HG03097 (cell line): ENCODE data around the gene NCF1.
A peak's percentile ranks its signal among the peaks of the same experiment; 100 is the strongest.
"Not testable (repeated sequence)": the region's sequence is repeated elsewhere in the genome, so short reads cannot be mapped to it uniquely, and the experiment has no call there.

Experiments used
- ATAC-seq: cut with Tn5 transposase; IDR thresholded peaks from one replicate; pipeline ENCODE4 v1.9.1; 2021; ENCODE audit not compliant: unreplicated experiment, low FRiP score

Gene NCF1

DNA sequence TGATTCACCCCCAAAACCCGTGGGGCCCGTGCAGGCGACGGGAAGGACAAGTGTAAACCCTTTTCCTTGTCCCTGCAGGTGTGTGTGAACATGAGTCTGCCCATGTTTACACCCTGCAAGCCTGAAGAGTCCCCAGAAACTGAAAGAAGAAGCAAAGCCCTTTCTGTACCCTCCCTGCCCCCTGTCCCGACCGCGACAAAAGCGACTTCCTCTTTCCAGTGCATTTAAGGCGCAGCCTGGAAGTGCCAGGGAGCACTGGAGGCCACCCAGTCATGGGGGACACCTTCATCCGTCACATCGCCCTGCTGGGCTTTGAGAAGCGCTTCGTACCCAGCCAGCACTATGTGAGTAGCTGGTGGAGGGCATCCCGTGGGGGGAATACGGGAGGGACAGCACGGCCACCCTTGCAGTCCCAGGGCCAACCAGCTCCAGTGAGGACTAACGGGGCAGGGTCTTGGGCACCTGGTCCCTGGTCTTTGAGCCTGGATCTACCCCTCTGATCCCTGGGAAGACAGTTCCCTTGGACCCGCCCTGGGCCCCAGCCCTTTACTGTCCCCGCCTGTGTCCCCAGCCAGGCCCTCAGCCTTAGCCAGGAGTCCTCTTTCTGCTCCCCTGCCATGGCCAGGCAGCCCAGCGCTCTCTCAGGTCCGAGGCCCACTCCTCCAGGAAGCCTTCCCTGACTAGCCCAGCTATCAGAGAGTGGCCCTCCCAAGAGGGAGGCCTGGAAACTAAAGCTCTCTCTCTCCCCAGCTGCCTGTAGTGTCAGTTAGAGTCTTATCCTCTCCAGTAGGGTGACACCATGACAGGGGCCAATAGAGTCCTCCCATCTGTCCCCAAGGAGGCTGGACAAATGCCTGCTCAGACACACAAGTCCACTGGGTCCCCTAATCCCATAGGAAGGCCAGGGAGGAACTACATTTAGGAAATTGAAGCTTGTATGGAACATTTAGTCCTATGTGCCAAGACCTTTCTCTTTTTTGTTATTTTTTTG lies at the start of gene NCF1:
Gene NCF1 (plus strand): TSS at position 252 of the 991 bp plus-strand sequence. CDS start 21 bp downstream, at position 273.
- ATAC-seq: peak; percentile 75

- no peak for ATAC-seq
These were observed 48.0 kb upstream of the NCF1 start for GRCh38 chr7:74725840-74726239.

GRCh38 chr7:74726309-74727101 lies 47.3 kb upstream of the NCF1 start:
- ATAC-seq: no peak

GRCh38 chr7:74728686-74729085 lies 45.1 kb upstream of the NCF1 start:
- not testable (repeated sequence) for ATAC-seq

DNA sequence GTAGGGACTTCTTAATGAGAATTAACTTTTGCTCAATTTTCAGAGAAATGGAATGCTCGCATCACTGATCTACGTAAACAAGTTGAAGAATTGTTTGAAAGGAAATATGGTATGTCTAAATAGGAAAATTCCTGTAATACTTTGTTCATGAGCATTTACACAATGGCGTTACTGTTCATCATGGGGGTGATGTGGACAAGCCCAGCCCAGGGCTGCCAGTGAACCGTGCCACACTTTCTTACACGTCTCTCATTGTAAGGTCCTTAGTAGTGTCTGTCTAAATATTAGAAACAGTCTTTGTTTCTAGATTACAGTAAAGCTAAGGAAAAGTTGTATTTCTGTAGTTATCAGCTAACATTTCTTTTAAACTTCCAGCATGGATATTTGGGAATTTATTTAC lies 43.6 kb upstream of the NCF1 start:
- ATAC-seq: not testable (repeated sequence)

- ATAC-seq: not testable (repeated sequence)
These were observed 33.7 kb upstream of the NCF1 start for GRCh38 chr7:74739974-74740703.

GRCh38 chr7:74743936-74744557 lies 29.8 kb upstream of the NCF1 start:
- not testable (repeated sequence) for ATAC-seq

DNA sequence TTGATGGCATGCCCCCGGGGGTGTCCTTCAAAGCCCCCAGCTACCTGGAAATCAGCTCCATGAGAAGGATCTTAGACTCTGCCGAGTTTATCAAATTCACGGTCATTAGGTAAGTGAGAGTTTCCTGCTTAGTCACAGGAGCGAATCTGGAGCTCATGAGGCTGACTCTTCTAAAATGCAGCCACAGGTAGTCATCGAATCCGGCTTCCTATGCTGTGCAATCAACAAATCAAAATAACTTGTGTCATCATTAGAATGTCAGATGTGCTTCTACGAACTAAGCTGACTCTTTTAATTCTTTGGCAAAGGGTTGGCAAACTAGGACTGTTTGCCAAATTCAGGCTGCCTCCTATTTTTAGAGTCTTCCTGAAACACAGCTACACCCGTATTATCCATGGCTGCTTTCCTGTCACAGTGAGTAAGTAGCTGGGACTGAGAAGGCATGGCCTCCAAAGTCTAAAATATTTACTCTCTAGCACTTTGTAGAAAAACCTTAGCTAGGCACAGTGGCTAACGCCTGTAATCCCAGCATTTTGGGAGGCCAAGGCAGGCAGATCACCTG lies 19.8 kb upstream of the NCF1 start:
- ATAC-seq: not testable (repeated sequence)

DNA sequence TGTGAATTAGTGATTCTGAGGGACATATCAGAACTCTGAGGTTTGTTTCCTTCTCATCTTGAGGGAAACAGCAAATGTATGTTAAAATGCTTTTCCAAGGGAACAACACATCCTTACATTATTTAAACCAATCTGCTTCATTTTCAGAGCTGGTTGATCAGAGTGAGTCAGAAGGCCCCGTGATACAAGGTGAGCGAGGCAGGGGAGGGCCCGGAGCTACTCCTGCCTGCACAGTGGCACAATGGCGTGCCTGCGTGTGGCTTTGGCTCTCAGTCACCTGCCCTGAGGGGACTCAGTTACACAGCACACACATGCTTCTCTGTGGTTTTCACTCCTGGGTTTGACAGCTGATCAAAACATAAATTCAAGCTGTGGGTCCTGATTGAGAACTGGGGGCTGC lies 17.1 kb upstream of the NCF1 start:
- ATAC-seq: not testable (repeated sequence)

DNA sequence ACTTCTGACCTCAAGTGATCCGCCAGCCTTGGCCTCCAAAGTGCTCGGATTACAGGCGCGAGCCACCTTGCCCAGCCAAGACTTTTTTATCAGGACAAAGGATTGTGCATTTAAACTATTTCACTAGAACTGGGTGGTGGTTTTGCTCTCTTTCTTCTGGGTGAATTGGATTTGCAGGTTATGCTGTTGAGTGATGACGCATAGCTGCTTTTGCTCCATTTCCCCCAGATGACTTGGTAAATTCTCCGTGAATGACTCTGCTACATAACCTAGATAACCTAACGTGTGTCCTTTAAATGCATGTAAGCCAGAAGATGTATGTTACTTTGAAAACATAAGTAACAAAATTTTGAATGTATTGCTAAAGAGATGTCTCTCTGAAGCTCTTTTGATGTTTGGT lies 15.5 kb upstream of the NCF1 start:
- not testable (repeated sequence) for ATAC-seq

DNA sequence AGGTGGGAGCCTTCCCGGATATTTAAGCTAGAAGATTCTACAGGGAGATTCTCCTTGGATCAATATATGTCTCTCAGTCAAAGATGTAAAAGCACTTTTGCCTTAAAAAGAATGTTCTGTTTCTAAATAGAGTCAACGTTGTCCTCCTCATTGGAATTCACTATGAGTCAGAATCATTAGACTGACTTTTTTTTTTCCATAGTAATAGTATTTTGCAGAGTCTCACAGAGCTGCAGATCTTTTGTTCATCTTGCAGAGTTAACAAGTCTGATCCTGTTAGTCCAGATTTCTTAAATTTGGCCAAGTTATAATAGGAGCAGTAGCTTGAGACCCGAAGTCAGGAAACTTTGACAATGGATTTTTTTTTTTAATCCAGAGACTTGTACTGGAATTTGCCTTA lies 14.8 kb upstream of the NCF1 start:
- not testable (repeated sequence) for ATAC-seq

GRCh38 chr7:74765205-74765918 lies 8.4 kb upstream of the NCF1 start:
- ATAC-seq: not testable (repeated sequence)

GRCh38 chr7:74766509-74766908 lies 7.3 kb upstream of the NCF1 start:
- ATAC-seq: not testable (repeated sequence)

- not testable (repeated sequence) for ATAC-seq
These were observed 6.8 kb upstream of the NCF1 start for GRCh38 chr7:74766991-74767390.

- not testable (repeated sequence) for ATAC-seq
These were observed 3.7 kb upstream of the NCF1 start for GRCh38 chr7:74770062-74770461.

- ATAC-seq: not testable (repeated sequence)
These were observed 1.7 kb upstream of the NCF1 start for GRCh38 chr7:74772093-74772492.

DNA sequence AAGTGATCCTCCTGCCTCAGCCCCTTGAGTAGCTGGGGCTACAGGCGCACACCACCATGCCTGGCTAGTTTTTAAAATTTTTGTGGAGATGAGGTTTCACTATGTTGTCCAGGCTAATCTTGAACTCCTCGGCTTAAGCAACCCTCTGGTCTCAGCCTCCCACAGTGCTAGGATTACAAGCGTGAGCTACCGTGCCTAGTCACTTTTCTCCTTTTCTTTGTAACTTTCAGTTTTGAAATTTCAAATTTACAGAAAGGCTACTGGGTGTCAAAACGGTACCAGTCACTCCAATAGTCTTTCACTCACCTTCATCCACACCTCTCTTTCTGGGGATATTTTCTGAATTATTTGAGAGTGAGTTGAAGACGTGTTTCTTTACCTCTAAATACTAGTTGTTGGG lies 1.3 kb downstream of the NCF1 start:
- ATAC-seq: not testable (repeated sequence)

DNA sequence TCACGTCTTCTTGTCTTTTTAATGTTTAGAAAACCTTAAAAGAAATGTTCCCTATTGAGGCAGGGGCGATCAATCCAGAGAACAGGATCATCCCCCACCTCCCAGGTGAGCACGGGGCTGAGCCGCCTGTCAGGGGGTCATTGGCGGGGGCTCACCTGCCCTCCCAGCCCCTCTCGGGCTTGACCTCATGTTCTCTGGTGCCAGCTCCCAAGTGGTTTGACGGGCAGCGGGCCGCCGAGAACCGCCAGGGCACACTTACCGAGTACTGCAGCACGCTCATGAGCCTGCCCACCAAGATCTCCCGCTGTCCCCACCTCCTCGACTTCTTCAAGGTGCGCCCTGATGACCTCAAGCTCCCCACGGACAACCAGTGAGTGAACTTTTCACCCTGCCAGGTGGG lies 5.2 kb downstream of the NCF1 start:
- not testable (repeated sequence) for ATAC-seq

DNA sequence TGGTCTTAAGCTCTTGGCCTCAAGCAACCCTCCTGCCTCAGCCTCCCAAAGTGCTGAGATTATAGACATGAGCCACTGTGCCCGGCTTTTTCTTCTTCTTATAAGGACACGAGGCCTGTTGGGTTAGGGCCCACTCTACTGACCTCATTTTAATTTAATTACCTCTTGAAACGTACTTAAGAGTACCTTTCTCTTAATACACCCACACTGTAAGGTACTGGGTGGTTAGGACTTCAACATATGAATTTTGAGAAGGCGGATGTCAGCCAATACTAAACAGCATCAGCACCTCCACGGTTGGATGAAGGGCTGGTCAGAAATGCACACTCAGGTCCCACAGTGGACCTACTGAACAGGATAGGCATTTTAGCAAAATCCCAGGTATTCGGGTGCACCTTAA lies 7.9 kb downstream of the NCF1 start:
- ATAC-seq: not testable (repeated sequence)
